HCT116 (cell line): Measurements from ENCODE around the gene IFNL4. TPM values are rescaled to one million over a fixed set of nuclear protein-coding genes. Genes with fewer than 3 reads are reported as not detected.

Source experiments
- ATAC-seq: fragments of 200-7000 bp; cut with Tn5 transposase; 2 replicates; pipeline ENCODE4 v1.9.1; 2020; ENCODE audit warnings: mild to moderate bottlenecking, moderate library complexity
- BruUV-seq: library from RNA; stranded (reverse); fragments of 400-500 nt; replicated peaks from 2 replicates; lab custom pipeline; 2021; lab: Mats Ljungman, UMichigan
- CTCF ChIA-PET: fragments of 300-600 bp; sonication (Branson Sonifier 250); formaldehyde crosslinking; loops from one replicate; lab custom pipeline; 2021; ENCODE audit warnings: antibody characterized with exemption; lab: Charles Lee
- POLR2A ChIA-PET: fragments of 300-600, 350-600 bp; sonication (Branson Sonifier 250); formaldehyde crosslinking; loops from one replicate; lab custom pipeline; 2021; ENCODE audit warnings: antibody characterized with exemption; lab: Charles Lee
- RAD21 ChIA-PET, 2 experiments: fragments of 300-600 bp; sonication (Branson Sonifier 250); formaldehyde crosslinking; loops; one replicate each; lab custom pipeline; 2023; ENCODE audit warnings: low total read pairs in 2 of 2; ENCODE audit not compliant: uncharacterized antibody in 2 of 2, unreplicated experiment in 2 of 2, low non-redundant PET in 1 of 2; lab: Charles Lee
- DNase-seq: peaks from one replicate; pipeline ENCODE4 v3.0.0-alpha.2; 2010; ENCODE audit warnings: low read depth, low spot score
- H2AFZ ChIP-seq: fragments of 200-600 bp; shearing (Covaris generic), sonication (generic); 2 replicates; pipeline ENCODE4 v1.6.1; 2017; ENCODE audit warnings: low read depth, mixed run types, mixed read lengths, antibody characterized with exemption, low read length; ENCODE audit not compliant: poor library complexity, severe bottlenecking
- H3K27ac ChIP-seq: 2 replicates; pipeline ENCODE4 v1.5.1; 2012; ENCODE audit warnings: low read depth, low read length
- H3K27me3 ChIP-seq: fragments of 200-600 bp; sonication (generic); 2 replicates; pipeline ENCODE4 v1.6.1; 2016; ENCODE audit warnings: mixed run types, low read length, mixed read lengths; ENCODE audit not compliant: insufficient read depth
- H3K36me3 ChIP-seq, 2 experiments: fragments of 200-500 bp in 1 of 2; fragments of 200-600 bp in 1 of 2; sonication (Bioruptor generic) in 1 of 2; sonication (generic) in 1 of 2; 2 replicates each; pipeline versions ENCODE4 v1.5.1 to v1.6.1; 2014 to 2016; ENCODE audit warnings: low read length in 2 of 2, inconsistent platforms in 1 of 2, mixed read lengths in 1 of 2, mixed run types in 1 of 2; ENCODE audit not compliant: insufficient read depth in 2 of 2, control insufficient read depth in 1 of 2
- H3K4me1 ChIP-seq, 2 experiments: fragments of 200-600 bp in 1 of 2; sonication (generic) in 1 of 2; 2 replicates each; pipeline versions ENCODE4 v1.5.1 to v1.6.1; 2012 to 2017; ENCODE audit warnings: low read length in 2 of 2, inconsistent platforms in 1 of 2, mild to moderate bottlenecking in 1 of 2, mixed read lengths in 1 of 2, mixed run types in 1 of 2, moderate library complexity in 1 of 2; ENCODE audit not compliant: insufficient read depth in 2 of 2, control insufficient read depth in 1 of 2
- H3K4me2 ChIP-seq: fragments of 200-600 bp; sonication (generic); 2 replicates; pipeline ENCODE4 v1.6.1; 2017; ENCODE audit warnings: mixed run types, low read length, mixed read lengths
- H3K4me3 ChIP-seq, 2 experiments: fragments of 200-600 bp in 1 of 2; sonication (generic) in 1 of 2; replicated peaks in 1 of 2; 2 replicates each; pipeline ENCODE4 v1.5.1; 2011 to 2016; ENCODE audit warnings: low read length in 2 of 2, control low read depth in 1 of 2, low read depth in 1 of 2, mild to moderate bottlenecking in 1 of 2, mixed read lengths in 1 of 2, mixed run types in 1 of 2
- H3K79me2 ChIP-seq: fragments of 200-600 bp; sonication (generic); 2 replicates; pipeline ENCODE4 v1.6.1; 2017; ENCODE audit warnings: mild to moderate bottlenecking, mixed run types, low read length, moderate library complexity, mixed read lengths; ENCODE audit not compliant: insufficient read depth
- H3K9ac ChIP-seq: fragments of 200-600 bp; sonication (generic); 2 replicates; pipeline ENCODE4 v1.6.1; 2016; ENCODE audit warnings: low read length, mixed read lengths
- H3K9me2 ChIP-seq: fragments of 200-600 bp; sonication (generic), shearing (Covaris generic); 2 replicates; pipeline ENCODE4 v1.6.1; 2017; ENCODE audit warnings: mixed run types, mild to moderate bottlenecking, moderate library complexity; ENCODE audit not compliant: insufficient read depth
- H3K9me3 ChIP-seq, 2 experiments: fragments of 200-500 bp in 1 of 2; fragments of 200-600 bp in 1 of 2; sonication (Bioruptor generic) in 1 of 2; sonication (generic) in 1 of 2; 2 replicates each; pipeline ENCODE4 v1.6.1; 2014 to 2017; ENCODE audit warnings: low read length in 2 of 2, mixed read lengths in 2 of 2, inconsistent platforms in 1 of 2, low read depth in 1 of 2, mild to moderate bottlenecking in 1 of 2, mixed run types in 1 of 2, moderate library complexity in 1 of 2; ENCODE audit not compliant: control insufficient read depth in 1 of 2, insufficient read depth in 1 of 2
- H4K20me1 ChIP-seq: fragments of 200-600 bp; sonication (generic), shearing (Covaris generic); 2 replicates; pipeline ENCODE4 v1.6.1; 2017; ENCODE audit warnings: mixed run types, mild to moderate bottlenecking, moderate library complexity; ENCODE audit not compliant: insufficient read depth
- CEBPB ChIP-seq: IDR thresholded peaks from 2 replicates; pipeline ENCODE4 v1.6.1; 2012; ENCODE audit warnings: low read depth
- CTCF ChIP-seq, 3 experiments: fragments of 200-600 bp in 1 of 3; sonication (generic) in 1 of 3; IDR thresholded peaks in 2 of 3; conservative IDR thresholded peaks in 1 of 3; 2 replicates each; pipeline ENCODE4 v1.5.1; 2012 to 2017; ENCODE audit warnings: low read depth in 2 of 3, low read length in 2 of 3, antibody characterized with exemption in 1 of 3, borderline replicate concordance in 1 of 3, control low read depth in 1 of 3, mild to moderate bottlenecking in 1 of 3, mixed read lengths in 1 of 3, mixed run types in 1 of 3, moderate library complexity in 1 of 3; ENCODE audit not compliant: insufficient read depth in 1 of 3
- EZH2phosphoT487 ChIP-seq: fragments of 200-600 bp; IDR thresholded peaks from 2 replicates; pipeline ENCODE4 v1.6.1; 2018; ENCODE audit warnings: antibody characterized with exemption, borderline replicate concordance
- SP1 ChIP-seq: IDR thresholded peaks from 2 replicates; pipeline ENCODE4 v1.6.1; 2012; ENCODE audit warnings: low read depth
- SRF ChIP-seq: IDR thresholded peaks from 2 replicates; pipeline ENCODE4 v1.6.1; 2012; ENCODE audit warnings: low read depth
- TCF7L2 ChIP-seq: IDR thresholded peaks from 2 replicates; pipeline ENCODE4 v1.7.0; 2011; ENCODE audit warnings: borderline replicate concordance, inconsistent platforms; ENCODE audit not compliant: insufficient read depth, insufficient read length; ENCODE audit errors: extremely low read depth
- YY1 ChIP-seq: IDR thresholded peaks from 2 replicates; pipeline ENCODE4 v1.6.1; 2011; ENCODE audit warnings: low read length, low read depth, moderate library complexity, mild to moderate bottlenecking; ENCODE audit not compliant: insufficient replicate concordance; ENCODE audit errors: extremely low read depth
- intact Hi-C: fragments of 100-400 bp; cut with micrococcal nuclease; formaldehyde crosslinking; loops from 2 replicates; pipeline ENCODE4 v1.10.0; 2022
- total RNA-seq: library from RNA; stranded (reverse); gene quantifications from one replicate; pipeline ENCODE4 v1.2.1, GENCODE V29; 2021; ENCODE audit not compliant: unreplicated experiment
- TF ChIP-seq, protein P1 (sequence below): IDR thresholded peaks from 2 replicates; pipeline ENCODE4 v1.6.1; 2011; ENCODE audit warnings: mild to moderate bottlenecking, low read length, moderate library complexity; ENCODE audit not compliant: insufficient replicate concordance; ENCODE audit errors: extremely low read depth

The IFNL4 gene
- total RNA-seq, 1 experiment from 2014 or later = not detected

- BruUV-seq = no TSS peak
- ChIA-PET RAD21 (no interaction called here), CTCF (no interaction called here)
Measured at GRCh38 chr19:39262496-39262895, 13.8 kb upstream of the IFNL4 start.

GRCh38 chr19:39261704-39262103 lies 13.0 kb upstream of the IFNL4 start:
- Histone ChIP-seq H3K27ac (no peak overlapping the region), H3K9ac (no peak overlapping the region), H3K4me2 (no peak overlapping the region), H3K36me3 (no peaks in the 10 kb centered on the region), H3K9me3 (no peaks in the 10 kb centered on the region), H3K79me2 (no peaks in the 10 kb centered on the region), H4K20me1 (no peaks in the 10 kb centered on the region), H3K27me3 (no peaks in the 10 kb centered on the region), H2AFZ (no peak overlapping the region), H3K4me3 (no peak overlapping the region), H3K4me1 (peaks cover 3 to 8% of the 10 kb centered on the region in 2 experiments; a peak in 2 of 4 replicates), H3K9me2 (no peaks in the 10 kb centered on the region)
- RAD21 ChIA-PET = no interaction called here
- CTCF ChIA-PET = interaction anchor here (0.6 kb wide), 1 partner anchor 80 kb away, joined by 4 read pairs; the partner anchor contains the start of gene SAMD4B
- no TSS peak for BruUV-seq
- POLR2A ChIA-PET = no interaction called here
- no peak for ATAC-seq
- TF ChIP-seq, protein P1, sequence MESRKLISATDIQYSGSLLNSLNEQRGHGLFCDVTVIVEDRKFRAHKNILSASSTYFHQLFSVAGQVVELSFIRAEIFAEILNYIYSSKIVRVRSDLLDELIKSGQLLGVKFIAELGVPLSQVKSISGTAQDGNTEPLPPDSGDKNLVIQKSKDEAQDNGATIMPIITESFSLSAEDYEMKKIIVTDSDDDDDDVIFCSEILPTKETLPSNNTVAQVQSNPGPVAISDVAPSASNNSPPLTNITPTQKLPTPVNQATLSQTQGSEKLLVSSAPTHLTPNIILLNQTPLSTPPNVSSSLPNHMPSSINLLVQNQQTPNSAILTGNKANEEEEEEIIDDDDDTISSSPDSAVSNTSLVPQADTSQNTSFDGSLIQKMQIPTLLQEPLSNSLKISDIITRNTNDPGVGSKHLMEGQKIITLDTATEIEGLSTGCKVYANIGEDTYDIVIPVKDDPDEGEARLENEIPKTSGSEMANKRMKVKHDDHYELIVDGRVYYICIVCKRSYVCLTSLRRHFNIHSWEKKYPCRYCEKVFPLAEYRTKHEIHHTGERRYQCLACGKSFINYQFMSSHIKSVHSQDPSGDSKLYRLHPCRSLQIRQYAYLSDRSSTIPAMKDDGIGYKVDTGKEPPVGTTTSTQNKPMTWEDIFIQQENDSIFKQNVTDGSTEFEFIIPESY = no peak
- no peak for TF ChIP-seq CTCF (IDR thresholded peaks at IDR 0.05 in 2 of 3, conservative IDR thresholded peaks at IDR 0.05 in 1 of 3; ENCODE audit: borderline replicate concordance in 1 of 3, insufficient read depth in 1 of 3, low read depth in 2 of 3, low read length in 2 of 3)
- TF ChIP-seq EZH2phosphoT487 = no peak
- no peak for TF ChIP-seq TCF7L2
- TF ChIP-seq SRF = no peak
- no peak for TF ChIP-seq YY1
- no peak for DNase-seq
- intact Hi-C loops = no loop called here

More at GRCh38 chr19:39262496-39262895, 13.8 kb upstream of the IFNL4 start:
- H3K9me2 ChIP-seq = no peaks in the 10 kb centered on the region
- H4K20me1 ChIP-seq = no peaks in the 10 kb centered on the region
- no peak overlapping the region for H3K9ac ChIP-seq
- DNase-seq = no peak
- no peak overlapping the region for H3K4me2 ChIP-seq
- no peak for ATAC-seq
- no peaks in the 10 kb centered on the region for H3K27me3 ChIP-seq
- H3K27ac ChIP-seq = no peak overlapping the region
- H3K9me3 ChIP-seq = no peaks in the 10 kb centered on the region
- H2AFZ ChIP-seq = no peak overlapping the region
- H3K36me3 ChIP-seq = no peaks in the 10 kb centered on the region
- TF ChIP-seq SP1 (no peak), CEBPB (no peak)
- TF ChIP-seq, all 23 proteins: peak for 0
- POLR2A ChIA-PET = no interaction called here
- intact Hi-C loops = no loop called here
- Histone ChIP-seq H3K79me2 (no peaks in the 10 kb centered on the region), H3K4me1 (peaks cover 3 to 8% of the 10 kb centered on the region in 2 experiments; a peak in 2 of 4 replicates), H3K4me3 (no peak overlapping the region)
